Kidney tubule cell (primary cell): ENCODE measurements around the gene FOLH1.
A peak's percentile ranks its signal among the peaks of the same experiment; 100 is the strongest.
"Not testable (repeated sequence)": the region's sequence is repeated elsewhere in the genome, so short reads cannot be mapped to it uniquely, and the experiment has no call there.

ENCODE experiments used
- DNase-seq: peaks from one replicate; pipeline ENCODE4 v3.0.0-alpha.2; 2018; ENCODE audit warnings: low spot score

The FOLH1 gene

GRCh38 chr11:49177936-49178335 lies 30.5 kb downstream of the FOLH1 start:
- peak; percentile 5 for DNase-seq

GRCh38 chr11:49175378-49175777 lies 33.0 kb downstream of the FOLH1 start:
- not testable (repeated sequence) for DNase-seq

DNA sequence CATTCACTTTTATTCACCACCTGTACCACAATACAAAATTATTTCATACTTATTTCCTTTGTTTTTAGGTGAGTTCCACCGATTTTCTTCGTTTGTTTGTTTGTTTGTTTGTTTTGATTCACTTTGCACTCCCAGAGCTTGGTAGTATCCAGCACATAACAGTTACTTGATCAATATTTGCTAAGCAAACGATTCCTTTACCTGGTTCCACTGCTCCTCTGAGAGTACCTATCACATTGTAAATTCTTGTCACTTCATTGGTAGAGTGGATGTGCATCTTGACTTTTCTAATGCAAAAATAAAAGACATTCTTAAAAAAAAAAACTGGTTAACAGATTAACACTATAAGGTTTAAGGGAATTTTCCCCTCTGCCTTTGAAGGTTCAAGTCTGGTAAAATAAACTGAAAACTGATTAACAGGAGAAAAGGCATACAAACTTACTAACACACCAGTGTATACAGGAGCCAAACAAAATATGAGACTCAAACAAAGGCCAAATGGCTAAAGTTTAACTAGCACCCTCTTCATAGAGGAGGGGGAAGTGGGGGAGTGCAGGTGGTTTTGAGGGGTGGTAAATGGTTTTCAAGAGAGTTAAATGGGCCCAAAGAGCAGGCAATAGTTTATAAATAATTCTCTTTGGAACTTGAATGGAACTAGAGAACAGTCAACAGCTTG lies 33.6 kb downstream of the FOLH1 start:
- DNase-seq = not testable (repeated sequence)

DNA sequence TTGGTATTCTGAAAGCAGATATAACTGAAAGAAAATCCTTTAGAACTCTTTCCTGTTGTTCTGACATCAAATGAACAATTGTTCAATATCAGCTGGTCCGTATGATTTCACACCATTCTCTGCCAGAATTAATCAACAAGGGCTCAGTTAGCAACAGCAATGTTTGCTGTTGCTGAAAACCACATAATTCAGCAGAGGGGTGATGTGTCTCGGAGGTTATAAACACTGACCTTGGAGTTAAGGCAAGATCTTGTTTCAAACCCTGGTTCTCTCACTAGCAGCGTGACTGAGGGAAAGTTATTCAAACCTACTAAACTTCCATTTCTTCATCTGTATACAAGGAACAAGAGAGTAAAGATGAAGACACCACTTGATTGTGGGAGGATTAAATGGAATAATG lies 36.8 kb downstream of the FOLH1 start:
- not testable (repeated sequence) for DNase-seq

DNA sequence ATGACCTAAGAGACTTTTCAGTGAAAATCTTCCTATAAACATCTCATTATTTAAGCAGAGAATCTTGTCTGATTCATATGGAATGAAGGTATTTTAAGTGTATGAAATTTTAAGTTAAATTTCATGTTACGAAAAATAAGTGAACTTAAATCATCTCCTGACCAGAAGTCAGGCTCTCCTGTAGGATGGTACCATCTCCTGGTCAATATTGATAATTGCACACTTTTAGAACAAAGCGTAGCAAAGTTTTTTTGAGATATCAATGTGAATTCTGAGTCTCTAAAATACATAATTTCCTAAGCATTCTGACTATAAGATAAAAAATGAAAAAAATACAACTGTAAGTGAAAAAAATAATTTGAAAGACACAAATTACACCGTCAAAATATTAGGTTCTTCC lies 38.8 kb downstream of the FOLH1 start:
- DNase-seq = not testable (repeated sequence)

DNA sequence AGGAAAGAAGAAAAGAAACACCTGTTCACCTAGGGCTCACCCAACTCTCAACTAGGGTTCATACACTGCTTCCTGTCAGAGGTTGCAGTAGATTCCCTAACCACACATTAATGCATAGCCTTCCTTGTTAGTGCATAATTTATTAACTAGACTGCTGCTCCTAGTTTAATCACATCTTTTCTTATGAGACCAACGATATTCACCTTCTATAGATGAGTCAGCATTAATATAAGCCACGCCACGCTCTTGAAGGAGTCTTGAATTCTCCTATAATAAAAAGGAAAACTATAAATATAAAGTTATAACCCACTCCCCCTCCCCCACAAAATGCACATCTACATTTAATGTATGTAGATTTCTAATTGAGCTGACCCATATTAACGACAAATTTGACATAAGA lies 39.4 kb downstream of the FOLH1 start:
- not testable (repeated sequence) for DNase-seq

DNA sequence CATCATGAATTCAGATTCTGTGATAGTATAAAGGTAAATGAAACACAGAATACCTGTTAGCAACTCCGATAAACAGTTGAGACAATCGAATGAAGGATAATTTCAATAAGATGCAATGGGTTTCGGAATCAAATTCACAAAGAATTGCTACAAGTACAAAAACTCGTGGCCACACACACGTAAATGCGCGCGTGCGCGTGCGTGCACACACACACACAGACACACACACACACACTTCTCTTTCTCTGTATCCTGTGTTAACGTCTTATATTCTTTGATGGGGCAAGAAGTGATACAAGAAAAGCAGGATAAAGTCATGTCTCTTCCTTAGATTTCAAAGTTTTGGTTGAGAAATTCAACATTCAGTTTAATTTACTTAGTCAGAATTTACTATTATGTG lies 57.2 kb downstream of the FOLH1 start:
- no peak for DNase-seq

DNA sequence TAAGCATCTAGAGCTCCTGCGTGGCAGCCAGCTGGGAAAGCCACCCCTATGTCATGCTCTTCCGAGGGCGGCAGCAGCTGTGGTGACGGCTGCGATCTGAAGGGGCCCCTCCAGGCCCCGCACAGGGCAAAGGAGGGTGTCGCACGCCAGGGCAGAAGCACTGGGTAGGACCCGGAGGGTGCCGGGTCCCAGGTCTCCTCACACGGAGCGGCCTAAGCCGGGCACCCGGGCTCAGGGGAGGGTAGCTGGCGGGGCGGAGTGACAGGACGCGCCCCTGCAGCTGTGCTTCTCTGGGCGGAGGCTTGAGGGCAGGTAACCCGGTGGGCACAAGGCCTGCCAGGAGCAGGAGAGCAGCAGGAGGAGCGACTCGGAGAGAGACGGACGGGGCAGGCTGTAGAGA lies 106.0 kb downstream of the FOLH1 start:
- DNase-seq = not testable (repeated sequence)
